Activated T-cell treated with anti-CD3 and anti-CD28 coated beads, Interleukin-2, amount 50 U/mL, for 4 hours (primary cell): ENCODE data around the gene PRKCA. TPM values are rescaled to one million over a fixed set of nuclear protein-coding genes. Genes with fewer than 3 reads are reported as not detected.

Experiments
- ATAC-seq, 2 donors: fragments of 200-7000 bp; cut with Tn5 transposase; one replicate each; pipeline ENCODE4 v1.10.0; 2021
- DNase-seq: peaks from one replicate; pipeline ENCODE4 v3.0.0-alpha.2; 2020
- H3K27me3 Mint-ChIP-seq: one replicate; pipeline ENCODE4 v1.8.0; 2021; ENCODE audit warnings: low read depth, mixed read lengths
- H3K36me3 Mint-ChIP-seq: one replicate; pipeline ENCODE4 v1.8.0; 2022; ENCODE audit warnings: mixed read lengths; ENCODE audit not compliant: insufficient read depth
- H3K4me1 Mint-ChIP-seq: one replicate; pipeline ENCODE4 v1.8.0; 2021; ENCODE audit warnings: low read depth, mixed read lengths
- H3K4me3 Mint-ChIP-seq: one replicate; pipeline ENCODE4 v1.8.0; 2021; ENCODE audit warnings: mild to moderate bottlenecking, moderate library complexity, mixed read lengths
- H3K9me3 Mint-ChIP-seq: one replicate; pipeline ENCODE4 v1.8.0; 2021; ENCODE audit warnings: mixed read lengths
- total RNA-seq, 3 donors: library from RNA; stranded (reverse); gene quantifications; one replicate each; pipeline ENCODE4 v1.2.1, GENCODE V29; 2021

Gene PRKCA
- total RNA-seq, 3 donors from 2014 or later = 79.4 to 114 (median 95.3) TPM

GRCh38 chr17:66860204-66860603 lies 557.8 kb downstream of the PRKCA start:
- peaks cover 8% of the 10 kb centered on the region for H3K9me3 Mint-ChIP-seq
- peaks cover 2% of the 10 kb centered on the region for H3K4me1 Mint-ChIP-seq
- DNase-seq (no peak), ATAC-seq (peak in 1 of 2 donors; percentile 62)
- H3K4me3 Mint-ChIP-seq = no peak overlapping the region
- H3K36me3 Mint-ChIP-seq = no peaks in the 10 kb centered on the region
- H3K27me3 Mint-ChIP-seq = peaks cover 5% of the 10 kb centered on the region

Other genes with a start within 250 kb of the PRKCA start
- 1 to 10 TPM in 1 of 3 donors, under 1 TPM in 2; 0.71 to 1.5 (median 0.95) TPM for gene CEP112, start 110.5 kb upstream of the PRKCA start, total RNA-seq
- gene APOH, start 73.2 kb upstream of the PRKCA start, total RNA-seq = 1 to 10 TPM in 1 of 3 donors, under 1 TPM in 2; 0.73 to 1.3 (median 0.76) TPM